LNCAP (cell line): ENCODE measurements around the gene SPINDOC.

Experiments used
- CTCF ChIP-seq: fragments of 450-650 bp; IDR thresholded peaks from 2 replicates; pipeline ENCODE4 v1.5.1; 2017; ENCODE audit warnings: mild to moderate bottlenecking

Gene SPINDOC

GRCh38 chr11:63832336-63832735, 19.1 kb downstream of the SPINDOC start:
- no peak for TF ChIP-seq CTCF

- TF ChIP-seq CTCF, result no peak
Observed at GRCh38 chr11:63833048-63833447, 19.8 kb downstream of the SPINDOC start.

GRCh38 chr11:63834535-63835157, 21.4 kb downstream of the SPINDOC start:
- no peak for TF ChIP-seq CTCF

GRCh38 chr11:63835158-63835545, 21.9 kb downstream of the SPINDOC start:
- no peak for TF ChIP-seq CTCF

GRCh38 chr11:63837027-63837688, 23.9 kb downstream of the SPINDOC start:
- TF ChIP-seq CTCF, result peak; percentile 81; the same call in 1 of the 2 replicates

- no peak for TF ChIP-seq CTCF
Observed at GRCh38 chr11:63837739-63838138, 24.5 kb downstream of the SPINDOC start.

- no peak for TF ChIP-seq CTCF
Observed at GRCh38 chr11:63838150-63838677, 25.0 kb downstream of the SPINDOC start.
